ENCODE measurements around the gene FAM193B.
"Not testable (repeated sequence)": the region's sequence is repeated elsewhere in the genome, so short reads cannot be mapped to it uniquely, and the experiment has no call there.

FAM193B gene

DNA sequence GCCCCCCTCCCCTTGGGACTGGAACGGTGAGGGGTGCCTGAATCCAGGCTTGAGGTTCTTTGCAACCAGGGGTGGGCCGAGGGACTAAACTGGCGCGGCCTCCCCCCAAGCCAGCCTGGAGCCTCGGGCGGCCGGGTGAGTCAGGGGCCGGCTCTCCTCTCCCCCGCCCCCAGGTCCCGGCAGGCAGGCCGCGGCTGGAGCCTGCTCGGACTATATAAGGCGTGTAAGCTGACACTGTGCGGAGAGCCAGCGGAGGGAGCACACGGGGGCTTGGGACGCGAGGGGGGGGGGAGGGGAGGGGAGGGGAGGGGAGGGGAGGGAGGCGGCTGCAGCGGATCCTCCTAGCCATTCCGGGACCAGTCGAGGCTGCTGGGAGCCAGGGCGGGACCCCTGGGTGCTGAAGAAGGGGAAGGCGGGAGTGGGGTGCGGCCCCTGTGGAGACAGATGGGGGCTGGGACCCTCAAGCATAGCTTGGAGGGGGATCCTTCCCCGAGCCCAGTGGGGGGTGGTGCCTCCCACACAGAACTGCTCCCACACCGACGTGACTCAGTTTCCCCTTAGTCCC, 57.6 kb downstream of the FAM193B start:
- no peak for DNase-seq

GRCh38 chr5:177496070-177496726, 58.2 kb downstream of the FAM193B start:
- no peak for DNase-seq

DNA sequence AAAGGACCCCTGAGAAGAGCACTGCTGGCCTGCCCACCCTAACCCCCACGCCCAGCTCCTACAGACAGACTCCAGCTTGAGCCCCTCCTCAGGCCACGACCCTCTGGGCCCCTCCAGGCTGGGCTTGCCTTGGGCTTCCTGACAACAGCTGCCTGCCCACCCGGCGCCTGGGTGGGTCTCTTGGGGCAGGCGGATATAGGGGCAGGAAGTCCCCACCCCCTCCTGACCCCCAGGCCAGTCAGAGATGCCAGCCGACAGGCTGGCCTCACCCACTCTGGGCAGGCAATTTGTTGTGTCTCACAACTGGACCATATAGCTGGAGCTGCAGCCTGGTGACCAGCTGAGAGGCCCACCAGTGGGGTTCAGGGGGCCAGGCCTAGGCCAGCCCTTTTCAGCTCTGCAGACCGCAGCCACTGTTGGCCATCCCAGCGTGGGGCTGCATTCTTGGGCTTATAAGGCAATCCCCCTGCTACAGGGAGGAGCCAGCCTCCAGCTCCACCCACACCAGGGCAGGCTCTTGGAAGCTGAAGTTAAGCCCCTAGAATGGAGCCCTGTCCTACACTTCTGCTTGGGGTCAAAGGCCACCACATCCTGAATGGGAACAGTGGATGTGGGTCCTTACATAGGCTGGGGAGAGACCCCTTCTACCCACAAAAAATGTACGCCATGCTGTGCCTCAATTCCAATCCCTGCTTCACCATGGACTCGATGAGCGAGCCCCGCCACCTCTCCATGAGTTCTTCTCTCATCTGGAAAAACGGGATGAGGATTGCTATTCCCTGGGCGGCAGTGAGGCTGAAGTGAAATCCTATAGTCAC, 58.9 kb downstream of the FAM193B start:
- DNase-seq, result no peak

DNA sequence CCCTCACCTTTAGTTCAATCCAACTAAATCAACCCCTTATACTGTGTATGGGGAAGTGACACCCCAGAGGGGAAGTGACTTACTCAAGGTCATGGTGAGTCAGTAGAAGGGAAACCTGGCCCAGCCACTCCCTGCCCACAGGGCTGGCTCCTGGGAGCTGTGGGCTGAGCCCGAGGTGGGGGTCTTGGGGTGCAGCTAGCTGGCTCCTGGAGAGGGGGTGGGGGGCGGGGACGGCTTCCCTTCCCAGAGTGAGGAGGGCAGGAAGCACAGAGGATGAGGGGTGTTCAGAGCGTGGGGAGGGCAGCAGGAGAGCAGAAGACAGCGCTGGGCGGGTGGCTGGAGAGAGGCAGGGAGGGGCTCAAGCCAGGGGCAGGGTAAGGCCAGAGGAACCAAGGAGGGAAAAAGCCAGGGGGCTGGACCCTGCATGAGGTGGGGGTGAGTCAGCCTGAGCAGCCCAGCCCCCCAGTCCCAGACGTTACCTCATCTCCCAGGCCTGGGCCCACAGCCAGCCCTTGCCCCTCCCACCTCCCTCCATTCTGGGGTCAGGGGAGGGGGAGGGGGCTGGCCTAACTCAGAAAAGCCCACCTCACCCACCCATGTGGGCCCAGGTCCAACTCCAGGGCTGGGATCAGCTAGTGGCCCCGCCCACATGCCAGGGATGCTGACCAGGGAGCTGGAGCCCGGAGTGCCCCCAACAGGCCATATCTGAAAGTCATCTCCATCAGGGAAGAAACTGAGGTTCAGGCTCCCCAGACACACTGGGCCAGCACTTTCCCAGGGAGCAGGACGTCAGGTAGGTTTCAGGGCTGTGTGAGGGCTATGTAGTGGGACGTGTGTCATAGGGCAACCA, 59.8 kb downstream of the FAM193B start:
- DNase-seq, result no peak

- no peak for DNase-seq
Measured at GRCh38 chr5:177493795-177494345, 60.5 kb downstream of the FAM193B start.

GRCh38 chr5:177492841-177493240, 61.5 kb downstream of the FAM193B start:
- no peak for DNase-seq

DNA sequence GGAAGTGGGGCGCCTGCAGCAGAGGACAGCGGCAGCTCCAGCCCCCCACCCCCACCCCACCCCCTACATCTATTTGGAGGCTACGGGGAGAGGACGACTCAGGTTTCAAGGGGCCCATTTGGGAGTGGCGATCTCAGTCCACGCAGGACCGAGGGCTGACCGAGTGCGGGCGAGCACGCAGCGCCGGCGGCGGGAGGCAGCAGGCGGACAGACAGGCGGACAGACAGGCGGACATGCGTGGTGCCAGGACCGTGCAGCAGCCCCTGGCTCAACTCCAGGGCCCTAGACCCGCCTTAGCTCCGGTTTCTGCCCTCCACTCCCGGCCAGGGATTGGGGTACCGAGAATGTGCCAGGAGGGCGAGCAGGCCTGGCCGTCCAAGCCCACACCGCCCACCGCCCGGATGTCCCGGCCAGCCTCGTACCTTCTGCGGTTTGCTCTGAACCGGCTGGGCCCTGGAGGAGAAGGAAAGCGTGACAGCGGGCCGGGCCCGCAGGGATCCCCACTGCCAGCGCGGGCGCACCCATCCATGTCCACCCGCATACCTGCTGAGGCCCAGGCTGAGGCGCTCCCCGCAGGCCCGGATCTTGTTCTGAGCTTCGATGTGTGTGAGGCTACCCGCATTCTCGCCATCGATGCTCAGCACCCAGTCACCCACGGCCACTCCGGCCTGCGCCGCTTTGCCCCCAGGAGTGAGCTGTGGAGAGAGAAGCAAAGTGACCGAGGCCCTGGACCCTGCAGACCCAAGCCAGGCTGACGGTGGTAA, 62.2 kb downstream of the FAM193B start:
- no peak for DNase-seq

DNA sequence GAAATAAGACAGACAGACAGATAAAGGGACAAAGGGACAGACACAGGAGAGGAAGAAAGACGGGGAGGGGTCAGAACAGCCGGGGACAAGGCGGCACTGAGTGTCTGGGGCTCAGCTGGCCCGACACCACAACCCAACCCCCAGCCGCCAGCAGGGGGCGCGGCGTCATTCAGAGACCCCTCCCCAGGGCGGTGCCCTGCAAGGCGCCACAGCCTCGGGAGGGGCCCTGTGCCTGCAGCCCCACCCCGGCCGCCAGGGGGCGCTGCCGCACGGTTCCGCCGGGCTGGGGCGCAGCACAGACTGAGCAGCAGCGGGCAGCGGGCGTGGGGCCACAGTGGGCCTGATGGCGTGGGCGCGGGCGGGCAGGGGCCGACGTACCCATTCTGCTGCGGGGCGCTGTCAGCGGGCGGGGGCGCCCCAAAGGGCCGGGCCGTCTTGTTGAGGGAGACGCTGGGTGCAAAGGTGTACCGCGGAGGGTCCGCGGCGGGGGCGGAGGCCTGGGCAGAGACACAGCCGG, 62.9 kb downstream of the FAM193B start:
- DNase-seq, result no peak

- no peak for DNase-seq
Measured at GRCh38 chr5:177490992-177491391, 63.4 kb downstream of the FAM193B start.

GRCh38 chr5:177490311-177490991, 63.9 kb downstream of the FAM193B start:
- no peak for DNase-seq

- no peak for DNase-seq
Measured at GRCh38 chr5:177489119-177489716, 65.1 kb downstream of the FAM193B start.

DNA sequence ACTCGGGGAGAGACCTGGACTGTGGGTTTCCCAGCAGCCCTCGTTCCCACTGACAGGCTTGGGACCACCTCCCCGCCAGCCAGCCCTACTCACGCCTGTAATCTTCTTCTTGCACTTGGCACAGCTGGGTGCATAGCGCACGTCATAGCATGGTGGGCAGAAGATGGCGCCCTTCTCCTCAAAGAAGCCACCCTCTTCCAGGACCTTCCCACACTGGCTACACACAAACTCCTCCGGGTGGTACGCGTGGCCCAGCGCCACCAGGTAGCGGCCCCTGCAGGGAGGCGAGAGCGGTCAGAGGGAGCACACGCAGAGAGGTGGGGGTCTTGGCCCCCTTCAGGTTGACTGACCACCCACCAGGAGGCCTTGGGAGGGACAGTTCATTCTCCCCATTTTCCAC, 66.4 kb downstream of the FAM193B start:
- no peak for DNase-seq

DNA sequence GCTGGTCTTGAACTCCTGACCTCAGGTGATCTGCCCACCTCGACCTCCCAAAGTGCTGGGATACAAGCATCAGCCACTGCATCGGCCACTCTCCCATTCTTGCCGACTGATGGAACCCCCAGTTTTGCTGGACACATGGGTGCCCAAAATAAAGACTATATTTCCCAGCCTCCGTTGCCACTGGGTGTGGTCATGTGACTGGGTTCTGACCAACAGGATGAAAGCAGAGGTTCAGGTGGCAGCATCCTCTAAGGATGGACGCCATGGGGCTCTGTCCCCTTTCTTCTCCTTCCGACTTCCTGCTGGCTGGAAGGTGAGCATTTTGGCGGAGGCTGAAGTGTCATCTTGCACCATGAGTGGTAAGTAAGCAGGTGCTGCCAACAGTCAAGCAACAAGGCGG, 67.2 kb downstream of the FAM193B start:
- no peak for DNase-seq

GRCh38 chr5:177486256-177486655, 68.1 kb downstream of the FAM193B start:
- DNase-seq, result no peak

- not testable (repeated sequence) for DNase-seq
Measured at GRCh38 chr5:177485753-177486152, 68.6 kb downstream of the FAM193B start.

DNA sequence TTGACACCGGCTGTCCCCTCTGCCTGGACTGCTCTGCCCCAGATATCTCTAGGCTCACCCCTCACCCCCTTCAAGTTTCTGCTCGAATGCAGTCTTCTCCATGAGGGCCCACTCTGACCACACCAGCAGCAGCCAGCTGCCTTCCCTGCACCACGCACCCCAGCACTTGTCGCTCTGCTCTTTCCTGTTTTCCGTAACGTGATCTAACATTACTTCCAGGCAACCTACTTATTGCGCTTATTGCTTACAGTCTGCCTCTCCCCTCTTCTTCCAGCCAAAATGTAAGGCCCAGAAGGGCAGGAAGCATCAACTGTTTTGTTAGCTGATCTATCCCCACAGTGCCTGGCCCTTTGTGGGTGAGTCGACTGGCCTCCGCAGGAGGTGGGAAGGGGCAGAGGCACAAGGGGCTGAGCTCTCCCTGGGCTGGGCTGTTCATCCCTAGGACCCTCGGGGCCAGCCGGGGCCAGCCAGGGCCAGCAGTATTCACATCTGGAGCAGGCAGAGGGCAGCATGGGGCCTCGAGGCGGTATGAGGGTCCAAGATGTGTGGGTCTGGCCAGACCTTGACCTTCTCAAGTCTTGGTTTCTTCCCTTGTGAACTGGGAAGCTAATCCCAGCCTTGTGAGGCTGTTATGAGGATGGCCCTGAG, 69.3 kb downstream of the FAM193B start:
- no peak for DNase-seq

- no peak for DNase-seq
Measured at GRCh38 chr5:177483994-177484901, 70.1 kb downstream of the FAM193B start.

DNA sequence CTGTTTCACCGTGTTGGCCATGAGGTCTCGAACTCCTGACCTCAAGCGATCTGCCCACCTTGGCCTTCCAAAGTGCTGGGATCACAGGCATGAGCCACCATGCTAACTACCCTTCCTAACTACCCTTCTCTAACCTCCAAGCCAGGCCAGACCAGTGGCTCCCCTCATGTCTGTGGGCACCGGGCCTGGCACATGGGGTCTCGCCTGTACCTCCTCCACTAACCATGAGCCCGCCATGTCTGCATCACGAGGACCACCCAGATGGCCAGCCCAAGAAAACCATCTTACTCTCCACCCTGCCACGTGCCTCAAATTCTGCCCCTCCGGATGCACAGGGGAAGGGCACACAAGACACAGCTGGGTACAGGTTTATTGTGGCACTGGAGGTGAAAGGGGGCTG, 71.3 kb downstream of the FAM193B start:
- DNase-seq, result no peak

DNA sequence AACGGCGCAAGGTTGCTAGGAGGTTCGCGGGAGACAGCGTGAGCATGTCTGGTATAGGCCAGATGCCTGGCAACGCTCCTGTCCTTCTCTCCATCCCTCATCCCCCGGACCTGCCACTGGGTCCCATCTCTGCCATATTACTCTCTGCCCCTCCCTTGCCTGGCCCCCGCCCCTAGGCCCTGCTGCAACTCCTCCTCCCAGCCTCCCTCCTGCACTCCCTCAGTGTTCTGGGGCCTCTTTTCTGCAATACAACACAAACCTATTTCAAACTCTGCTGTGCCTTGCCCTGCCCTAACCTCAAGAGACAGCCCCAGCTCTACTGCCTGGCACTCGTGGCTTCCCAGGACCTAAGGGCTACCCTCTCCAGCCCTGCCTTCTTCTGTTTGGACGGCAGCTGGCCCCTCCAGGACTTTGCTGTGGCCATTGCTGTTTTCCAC, 72.0 kb downstream of the FAM193B start:
- DNase-seq, result no peak
